ENCODE data around the gene NEU3. TPM values are rescaled to one million over a fixed set of nuclear protein-coding genes. Genes with fewer than 3 reads are reported as not detected.

NEU3 gene
- total and polyA plus RNA-seq, 8 donors, result 3.1 to 7.2 (median 4.1) TPM

- intact Hi-C loops (cut with DNase I), result loop anchor here in 1 of 3 donors (10.0 kb wide), 1 partner anchor 221 kb away; the partner anchor contains the start of gene TPBGL
- FAIRE-seq, result no peak
- ATAC-seq, result no peak
These were observed 34.8 kb downstream of the NEU3 start for GRCh38 chr11:75023446-75024067.

GRCh38 chr11:75024068-75024449 is 35.3 kb downstream of the NEU3 start:
- ATAC-seq (no peak), DNase-seq (no peak), FAIRE-seq (no peak)
- no peak overlapping the region for H3K27ac ChIP-seq
- intact Hi-C loops (cut with DNase I), result loop anchor here in 1 of 3 donors (10.0 kb wide), 1 partner anchor 221 kb away; the partner anchor contains the start of gene TPBGL
- H3K4me1 ChIP-seq, result peaks cover 0 to 5% (median 0%) of the 10 kb centered on the region in 3 donors
- H3K9me3 ChIP-seq, result no peaks in the 10 kb centered on the region
- no peak for TF ChIP-seq CTCF (IDR thresholded peaks at IDR 0.05)
- no peaks in the 10 kb centered on the region for H3K27me3 ChIP-seq
- WGBS, 2 donors, result 60 to 86% methylated on average over 6 of the region's 6 CpGs
- H3K4me3 ChIP-seq, result no peak overlapping the region
- no peaks in the 10 kb centered on the region for H3K36me3 ChIP-seq

More at GRCh38 chr11:75023446-75024067, 34.8 kb downstream of the NEU3 start:
- H3K27ac ChIP-seq, result no peak overlapping the region
- H3K4me1 ChIP-seq, result peaks cover 0 to 5% (median 0%) of the 10 kb centered on the region in 3 donors
- H3K36me3 ChIP-seq, result no peaks in the 10 kb centered on the region
- no peak for DNase-seq
- H3K9me3 ChIP-seq, result no peaks in the 10 kb centered on the region
- H3K27me3 ChIP-seq, result no peaks in the 10 kb centered on the region
- no peak for TF ChIP-seq CTCF (IDR thresholded peaks at IDR 0.05)
- 88 to 91% methylated on average over 6 of the region's 6 CpGs for WGBS, 2 donors
- no peak overlapping the region for H3K4me3 ChIP-seq

- 23 to 39% methylated on average over 1 of the region's 1 CpG for WGBS, 2 donors
These were observed 36.1 kb downstream of the NEU3 start for GRCh38 chr11:75024764-75025211.

GRCh38 chr11:75025561-75025960 is 36.8 kb downstream of the NEU3 start:
- Histone ChIP-seq H3K27me3 (no peaks in the 10 kb centered on the region), H3K9me3 (no peaks in the 10 kb centered on the region), H3K4me3 (no peak overlapping the region), H3K36me3 (no peaks in the 10 kb centered on the region), H3K4me1 (peaks cover 0 to 5% (median 0%) of the 10 kb centered on the region in 3 donors), H3K27ac (no peak overlapping the region)
- TF ChIP-seq CTCF (IDR thresholded peaks at IDR 0.05), result no peak
- no peak for FAIRE-seq
- WGBS, 2 donors, result 97 to 100% methylated on average over 1 of the region's 1 CpG
- intact Hi-C loops (cut with DNase I), result loop anchor here in 1 of 3 donors (10.0 kb wide), 1 partner anchor 219 kb away; the partner anchor contains the start of gene TPBGL
- ATAC-seq, result no peak
- no peak for DNase-seq

More at GRCh38 chr11:75024764-75025211, 36.1 kb downstream of the NEU3 start:
- Histone ChIP-seq H3K27ac (no peak overlapping the region), H3K27me3 (no peaks in the 10 kb centered on the region), H3K36me3 (no peaks in the 10 kb centered on the region), H3K4me1 (peaks cover 0 to 5% (median 0%) of the 10 kb centered on the region in 3 donors), H3K4me3 (no peak overlapping the region), H3K9me3 (no peaks in the 10 kb centered on the region)
- intact Hi-C loops (cut with DNase I), result loop anchor here in 1 of 3 donors (10.0 kb wide), 1 partner anchor 220 kb away; the partner anchor contains the start of gene TPBGL
- FAIRE-seq (no peak), ATAC-seq (no peak), DNase-seq (no peak)
- no peak for TF ChIP-seq CTCF (IDR thresholded peaks at IDR 0.05)

GRCh38 chr11:75028321-75028720 is 39.6 kb downstream of the NEU3 start:
- intact Hi-C loops (cut with DNase I), result loop anchor here in 1 of 3 donors (10.0 kb wide), 1 partner anchor 216 kb away; the partner anchor contains the start of gene TPBGL
- DNase-seq (no peak), ATAC-seq (no peak), FAIRE-seq (no peak)
- H3K9me3 ChIP-seq, result no peaks in the 10 kb centered on the region
- H3K27me3 ChIP-seq, result no peaks in the 10 kb centered on the region
- H3K36me3 ChIP-seq, result no peaks in the 10 kb centered on the region
- H3K4me3 ChIP-seq, result no peak overlapping the region
- no peak for TF ChIP-seq CTCF (IDR thresholded peaks at IDR 0.05)
- no peaks in the 10 kb centered on the region for H3K4me1 ChIP-seq
- no peak overlapping the region for H3K27ac ChIP-seq
